BLaER1 treated with 17β-estradiol and CSF1 and Interleukin-3, amounts not matched to agents 10 nM and 100 nM (cell line): ENCODE measurements around the gene DLD.
A peak's percentile ranks its signal among the peaks of the same experiment; 100 is the strongest.

ENCODE experiments used
- H3K27ac ChIP-seq, 11 experiments: shearing (Covaris generic); formaldehyde crosslinking; 2 replicates each; pipeline ENCODE4 v1.8.1; 2022
- H3K27me3 ChIP-seq, 11 experiments: shearing (Covaris generic); formaldehyde crosslinking; 2 replicates each; pipeline ENCODE4 v1.8.1; 2022
- H3K36me3 ChIP-seq, 11 experiments: shearing (Covaris generic); formaldehyde crosslinking; 2 replicates each; pipeline ENCODE4 v1.8.1; 2022
- H3K4me1 ChIP-seq, 10 experiments: shearing (Covaris generic); formaldehyde crosslinking; 2 replicates each; pipeline ENCODE4 v1.8.1; 2022
- H3K4me2 ChIP-seq, 11 experiments: shearing (Covaris generic); formaldehyde crosslinking; 2 replicates each; pipeline ENCODE4 v1.8.1; 2022
- H3K4me3 ChIP-seq, 10 experiments: shearing (Covaris generic); formaldehyde crosslinking; 2 replicates each; pipeline ENCODE4 v1.8.1; 2022
- H3K9ac ChIP-seq, 11 experiments: shearing (Covaris generic); formaldehyde crosslinking; 2 replicates each; pipeline ENCODE4 v1.8.1; 2022
- H3K9me3 ChIP-seq, 11 experiments: shearing (Covaris generic); formaldehyde crosslinking; replicated peaks in 1 of 11; 2 replicates each; pipeline ENCODE4 v1.8.1; 2022
- H4K20me1 ChIP-seq, 11 experiments: shearing (Covaris generic); formaldehyde crosslinking; 2 replicates each; pipeline ENCODE4 v1.8.1; 2022
- Cebpa-rat ChIP-seq, 11 experiments: shearing (Covaris generic); IDR thresholded peaks; 2 replicates each; pipeline ENCODE4 v1.8.1; 2022

The DLD gene

GRCh38 chr7:107865956-107866775 is 24.8 kb upstream of the DLD start:
- Histone ChIP-seq H3K9ac (no peak overlapping the region), H3K27me3 (no peaks in the 10 kb centered on the region), H3K4me2 (no peak overlapping the region), H3K36me3 (no peaks in the 10 kb centered on the region), H3K27ac (no peak overlapping the region), H3K4me1 (no peaks in the 10 kb centered on the region), H3K9me3 (no peaks in the 10 kb centered on the region), H4K20me1 (no peaks in the 10 kb centered on the region), H3K4me3 (no peak overlapping the region)
- no peak for TF ChIP-seq Cebpa-rat (IDR thresholded peaks at IDR 0.05)

GRCh38 chr7:107867858-107868466 is 23.0 kb upstream of the DLD start:
- Histone ChIP-seq H3K9ac (no peak overlapping the region), H3K27me3 (no peaks in the 10 kb centered on the region), H3K27ac (no peak overlapping the region), H3K4me2 (no peak overlapping the region), H3K36me3 (no peaks in the 10 kb centered on the region), H4K20me1 (no peaks in the 10 kb centered on the region), H3K4me3 (no peak overlapping the region), H3K4me1 (no peaks in the 10 kb centered on the region), H3K9me3 (no peaks in the 10 kb centered on the region)
- no peak for TF ChIP-seq Cebpa-rat (IDR thresholded peaks at IDR 0.05)

- Histone ChIP-seq H3K9ac (no peak overlapping the region), H3K36me3 (no peaks in the 10 kb centered on the region), H3K27me3 (no peaks in the 10 kb centered on the region), H3K4me1 (peaks cover 7 to 14% (median 9%) of the 10 kb centered on the region in 10 experiments), H3K27ac (no peak overlapping the region), H4K20me1 (no peaks in the 10 kb centered on the region), H3K4me3 (no peak overlapping the region), H3K9me3 (no peaks in the 10 kb centered on the region), H3K4me2 (no peak overlapping the region)
- TF ChIP-seq Cebpa-rat (IDR thresholded peaks at IDR 0.05) = no peak
Observed at GRCh38 chr7:107870427-107871000, 20.5 kb upstream of the DLD start.

- no peaks in the 10 kb centered on the region for H4K20me1 ChIP-seq
- TF ChIP-seq Cebpa-rat (IDR thresholded peaks at IDR 0.05) = no peak
- H3K9ac ChIP-seq = no peak overlapping the region
- H3K36me3 ChIP-seq = no peaks in the 10 kb centered on the region
- H3K27ac ChIP-seq = peak overlapping the region in 2 of 11 experiments; percentile 20 to 81; a peak in 1 of 22 replicates
- no peaks in the 10 kb centered on the region for H3K9me3 ChIP-seq
- H3K27me3 ChIP-seq = no peaks in the 10 kb centered on the region
- 0 out of 22 replicates have a peak overlapping the region, but pooled peaks of 1 of the 11 experiments have one; percentile 77 for H3K4me2 ChIP-seq
- H3K4me1 ChIP-seq = peaks cover 25 to 50% (median 36%) of the 10 kb centered on the region in 10 experiments
- H3K4me3 ChIP-seq = no peak overlapping the region
Observed at GRCh38 chr7:107874111-107874510, 16.9 kb upstream of the DLD start.

- Histone ChIP-seq H3K9ac (peak overlapping the region in 7 of 11 experiments; percentile 60 to 73 (median 68); a peak in 11 of 22 replicates), H3K4me2 (peak overlapping the region; percentile 57 to 88 (median 76); a peak in 18 of 22 replicates), H3K4me1 (peaks cover 25 to 52% (median 37%) of the 10 kb centered on the region in 10 experiments), H3K36me3 (no peaks in the 10 kb centered on the region), H3K27ac (peak overlapping the region; percentile 64 to 85 (median 76); a peak in 21 of 22 replicates), H3K4me3 (no peak overlapping the region; a peak in 1 of 20 replicates), H4K20me1 (no peaks in the 10 kb centered on the region), H3K9me3 (no peaks in the 10 kb centered on the region), H3K27me3 (no peaks in the 10 kb centered on the region)
- TF ChIP-seq Cebpa-rat (IDR thresholded peaks at IDR 0.05) = no peak
Observed at GRCh38 chr7:107874605-107875446, 16.2 kb upstream of the DLD start.

GRCh38 chr7:107876916-107877315 is 14.1 kb upstream of the DLD start:
- Histone ChIP-seq H3K4me2 (peak overlapping the region in 10 of 11 experiments; percentile 57 to 88 (median 76); a peak in 18 of 22 replicates), H3K9me3 (no peaks in the 10 kb centered on the region), H3K9ac (peak overlapping the region in 1 of 11 experiments; percentile 35; a peak in 1 of 22 replicates), H3K36me3 (no peaks in the 10 kb centered on the region), H3K27ac (peak overlapping the region in 10 of 11 experiments; percentile 43 to 85 (median 76); a peak in 19 of 22 replicates), H4K20me1 (no peaks in the 10 kb centered on the region), H3K4me1 (peaks cover 25 to 52% (median 37%) of the 10 kb centered on the region in 10 experiments), H3K27me3 (no peaks in the 10 kb centered on the region), H3K4me3 (no peak overlapping the region)
- no peak for TF ChIP-seq Cebpa-rat (IDR thresholded peaks at IDR 0.05)

- Histone ChIP-seq H3K4me1 (peaks cover 25 to 52% (median 37%) of the 10 kb centered on the region in 10 experiments), H3K4me2 (peak overlapping the region in 5 of 11 experiments; percentile 19 to 88 (median 77); a peak in 9 of 22 replicates), H3K27ac (peak overlapping the region in 4 of 11 experiments; percentile 1 to 81 (median 76); a peak in 3 of 22 replicates), H3K36me3 (no peaks in the 10 kb centered on the region), H3K27me3 (no peaks in the 10 kb centered on the region), H3K9me3 (no peaks in the 10 kb centered on the region), H4K20me1 (no peaks in the 10 kb centered on the region), H3K4me3 (no peak overlapping the region), H3K9ac (no peak overlapping the region)
- TF ChIP-seq Cebpa-rat (IDR thresholded peaks at IDR 0.05) = no peak
Observed at GRCh38 chr7:107877731-107878382, 13.1 kb upstream of the DLD start.

- TF ChIP-seq Cebpa-rat (IDR thresholded peaks at IDR 0.05) = no peak
- Histone ChIP-seq H3K4me2 (peak overlapping the region in 1 of 11 experiments; percentile 81; a peak in 1 of 22 replicates), H3K36me3 (no peaks in the 10 kb centered on the region), H3K9me3 (no peaks in the 10 kb centered on the region), H3K27ac (no peak overlapping the region), H3K9ac (no peak overlapping the region), H3K4me3 (no peak overlapping the region), H3K4me1 (peaks cover 25 to 52% (median 37%) of the 10 kb centered on the region in 10 experiments), H3K27me3 (no peaks in the 10 kb centered on the region), H4K20me1 (no peaks in the 10 kb centered on the region)
Observed at GRCh38 chr7:107878636-107879035, 12.3 kb upstream of the DLD start.
